OCI-LY3 (cell line): Measurements from ENCODE around the gene RASGRF2.

ENCODE experiments used
- CTCF ChIP-seq: fragments of 200-600, 300-600 bp; sonication (generic); IDR thresholded peaks from 2 replicates; pipeline ENCODE4 v1.5.1; 2014; ENCODE audit warnings: antibody characterized with exemption, low read length, low read depth
- EZH2phosphoT487 ChIP-seq: fragments of 200-600 bp; shearing (Covaris generic); IDR thresholded peaks from 2 replicates; pipeline ENCODE4 v1.6.1; 2018; ENCODE audit warnings: antibody characterized with exemption, mixed run types, low read depth

- TF ChIP-seq CTCF = no peak
- no peak for TF ChIP-seq EZH2phosphoT487
Observed at GRCh38 chr5:80917631-80918030, 42.5 kb upstream of the RASGRF2 start.
